HepG2 (cell line): Measurements from ENCODE around the gene LRFN2. TPM values are rescaled to one million over a fixed set of nuclear protein-coding genes. Genes with fewer than 3 reads are reported as not detected.

Experiments
- ATAC-seq: fragments of 200-7000 bp; cut with Tn5 transposase; 3 replicates; pipeline ENCODE4 v1.9.1; 2020; ENCODE audit warnings: mild to moderate bottlenecking, moderate library complexity
- BruUV-seq: library from RNA; stranded (reverse); fragments of 400-500 nt; replicated peaks from 2 replicates; lab custom pipeline; 2021; lab: Mats Ljungman, UMichigan
- CTCF ChIA-PET: fragments of 300-600 bp; formaldehyde crosslinking; extraction: SDS; loops from one replicate; lab custom pipeline; 2021; ENCODE audit warnings: low total read pairs, inconsistent platforms, low intra/inter-chr PET ratio; lab: Yijun Ruan, JAX
- POLR2A ChIA-PET: fragments of 350-600 bp; sonication (Branson Sonifier 250); formaldehyde crosslinking; loops from one replicate; lab custom pipeline; 2020; ENCODE audit warnings: antibody characterized with exemption, inconsistent platforms; lab: Yijun Ruan, JAX
- DNase-seq: peaks from one replicate; pipeline ENCODE4 v3.0.0-alpha.2; 2015; ENCODE audit warnings: low spot score
- FAIRE-seq: peaks from 3 replicates; lab custom pipeline; 2011; peaks lifted over from hg19 to GRCh38; lab: Jason Lieb, UNC
- H2AFZ ChIP-seq: one replicate; pipeline ENCODE4 v1.6.1; 2011; ENCODE audit warnings: low read length, inconsistent platforms
- H3K27ac ChIP-seq: fragments of 300-600 bp; 3 replicates; pipeline ENCODE4 v1.8.0; 2011; ENCODE audit warnings: mixed run types, mild to moderate bottlenecking, mixed read lengths, low read length, inconsistent platforms; ENCODE audit not compliant: insufficient read depth; ENCODE audit errors: extremely low read length
- H3K27me3 ChIP-seq, 2 experiments: fragments of 200-600 bp in 1 of 2; 2 replicates in 1 of 2; 3 replicates in 1 of 2; pipeline versions ENCODE4 v1.6.0 to v1.8.0; 2011; ENCODE audit warnings: low read length in 2 of 2, mild to moderate bottlenecking in 2 of 2, moderate library complexity in 2 of 2, inconsistent platforms in 1 of 2; ENCODE audit not compliant: insufficient read depth in 2 of 2, control insufficient read depth in 1 of 2
- H3K36me3 ChIP-seq, 2 experiments: fragments of 200-600 bp in 1 of 2; replicated peaks in 1 of 2; 2 replicates in 1 of 2; 3 replicates in 1 of 2; pipeline versions ENCODE4 v1.5.1 to v1.8.0; 2011; ENCODE audit warnings: low read length in 2 of 2, inconsistent platforms in 1 of 2; ENCODE audit not compliant: insufficient read depth in 2 of 2, control insufficient read depth in 1 of 2
- H3K4me1 ChIP-seq: 2 replicates; pipeline ENCODE4 v1.5.1; 2012; ENCODE audit warnings: low read length, inconsistent platforms; ENCODE audit not compliant: insufficient read depth
- H3K4me2 ChIP-seq: 2 replicates; pipeline ENCODE4 v1.6.0; 2011; ENCODE audit warnings: low read depth, low read length, inconsistent platforms
- H3K4me3 ChIP-seq, 3 experiments: fragments of 200-600 bp in 1 of 3; sonication (generic), shearing (Covaris generic) in 1 of 3; replicated peaks in 1 of 3; 2 replicates each; pipeline ENCODE4 v1.5.1; 2011 to 2016; ENCODE audit warnings: low read length in 3 of 3, inconsistent platforms in 2 of 3, low read depth in 2 of 3, mild to moderate bottlenecking in 2 of 3, control low read depth in 1 of 3, mixed read lengths in 1 of 3; ENCODE audit not compliant: insufficient read depth in 1 of 3
- H3K79me2 ChIP-seq: one replicate; pipeline ENCODE4 v1.6.1; 2011; ENCODE audit warnings: low read length, inconsistent platforms; ENCODE audit not compliant: insufficient read depth
- H3K9ac ChIP-seq: 2 replicates; pipeline ENCODE4 v1.6.0; 2011; ENCODE audit warnings: mild to moderate bottlenecking, low read depth, low read length, inconsistent platforms; ENCODE audit not compliant: insufficient read depth
- H3K9me3 ChIP-seq: 2 replicates; pipeline ENCODE4 v1.5.1; 2012; ENCODE audit warnings: mild to moderate bottlenecking, low read length
- H4K20me1 ChIP-seq: 2 replicates; pipeline ENCODE4 v1.6.0; 2011; ENCODE audit warnings: inconsistent platforms, mild to moderate bottlenecking, low read length, moderate library complexity; ENCODE audit not compliant: insufficient read depth
- JUND ChIP-seq: sonication (generic); formaldehyde crosslinking; IDR thresholded peaks from 2 replicates; pipeline ENCODE4 v1.8.0; 2022; ENCODE audit warnings: mild to moderate bottlenecking, missing genetic modification reagents
- NCOR1 ChIP-seq: fragments of 200-600 bp; sonication (generic); IDR thresholded peaks from 2 replicates; pipeline ENCODE4 v1.7.0; 2017; ENCODE audit warnings: antibody characterized with exemption, low read length, borderline replicate concordance
- NR2F6 ChIP-seq, 2 experiments: IDR thresholded peaks; 2 replicates each; pipeline ENCODE4 v1.6.1; 2016; ENCODE audit warnings: antibody characterized with exemption in 1 of 2, mild to moderate bottlenecking in 1 of 2
- WGBS: methylation state at CpG from one replicate; pipeline ENCODE4 v1.1.6; 2017; ENCODE audit warnings: low lambda C conversion rate; 5-methylcytosine and 5-hydroxymethylcytosine counted together
- in situ Hi-C: cut with HindIII; loops from 2 replicates; pipeline ENCODE4 v1.10.0; 2017; ENCODE audit warnings: low pct_unique_long_range_greater_than_20kb; ENCODE audit not compliant: extremely low pct_ligation_motif_present
- intact Hi-C: fragments of 100-400 bp; cut with micrococcal nuclease; formaldehyde crosslinking; loops from one replicate; pipeline ENCODE4 v1.10.0; 2022; ENCODE audit not compliant: unreplicated experiment
- polyA plus RNA-seq, 8 experiments: library from polyadenylated mRNA; depleted of rRNA in 3 of 8; stranded (reverse) in 7 of 8; unstranded in 1 of 8; fragments of >200 nt; fragmentation: Illumina TruSeq in 4 of 8; extraction: Trizol in 4 of 8; gene quantifications; 2 replicates each; pipeline versions ENCODE4 v1.2.1 to v1.2.3, GENCODE V29; 2011 to 2016; ENCODE audit warnings: low read depth in 4 of 8, missing spikeins in 1 of 8, mixed read lengths in 1 of 8; ENCODE audit not compliant: insufficient read depth in 1 of 8
- total RNA-seq, 5 experiments: library from RNA; depleted of rRNA; stranded (reverse); fragments of >200 nt; fragmentation: Illumina TruSeq; extraction: Trizol; gene quantifications; 2 replicates each; pipeline ENCODE4 v1.2.3, GENCODE V29; 2016; ENCODE audit warnings: low read depth in 1 of 5
- TF ChIP-seq, protein P1 (sequence below): sonication (generic); formaldehyde crosslinking; IDR thresholded peaks from 2 replicates; pipeline ENCODE4 v1.4.0; 2020; ENCODE audit warnings: missing genetic modification reagents
- TF ChIP-seq, protein P2 (sequence below): sonication (generic); formaldehyde crosslinking; IDR thresholded peaks from 2 replicates; pipeline ENCODE4 v1.4.0; 2020; ENCODE audit warnings: mild to moderate bottlenecking, missing genetic modification reagents
- TF ChIP-seq, protein P3 (sequence below): sonication (generic); formaldehyde crosslinking; IDR thresholded peaks from 2 replicates; pipeline ENCODE4 v1.5.1; 2020; ENCODE audit warnings: missing genetic modification reagents, mild to moderate bottlenecking, borderline replicate concordance

The LRFN2 gene
- total and polyA plus RNA-seq, 2 of the 13 experiments (the other 11 are each of a cell fraction or from before 2014, with no cell fraction given): not detected

DNA sequence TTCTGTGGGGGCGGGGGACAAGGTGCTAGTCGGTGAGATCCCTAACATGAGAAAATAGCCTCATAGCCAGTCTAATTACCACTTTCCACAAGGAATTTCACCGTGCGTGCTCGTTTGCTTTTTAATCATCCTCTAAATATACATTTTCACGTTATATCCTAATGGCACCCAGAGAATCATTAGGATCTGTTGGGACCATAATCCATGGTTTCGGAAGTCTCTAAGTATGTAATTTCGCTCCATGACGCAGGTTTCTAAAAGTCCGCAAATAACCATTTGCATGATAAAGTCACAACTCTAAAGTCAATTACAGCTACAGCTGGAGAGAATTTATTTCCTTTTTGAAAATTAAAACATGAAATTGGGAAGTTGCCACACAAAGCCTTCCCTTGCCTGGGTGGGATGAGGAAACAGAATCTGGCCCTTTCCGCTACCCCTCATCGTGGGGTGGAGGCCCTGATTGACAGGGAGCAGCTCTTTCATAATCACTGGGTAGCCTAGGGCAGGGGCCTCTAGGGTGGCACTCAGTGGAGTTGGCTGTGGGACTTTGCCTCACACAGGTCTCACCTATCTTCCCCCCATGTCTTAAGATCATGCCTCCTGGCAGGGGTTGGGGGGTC, 81.9 kb downstream of the LRFN2 start:
- no peaks in the 10 kb centered on the region for H3K79me2 ChIP-seq
- DNase-seq: no peak
- TF ChIP-seq, protein P1, sequence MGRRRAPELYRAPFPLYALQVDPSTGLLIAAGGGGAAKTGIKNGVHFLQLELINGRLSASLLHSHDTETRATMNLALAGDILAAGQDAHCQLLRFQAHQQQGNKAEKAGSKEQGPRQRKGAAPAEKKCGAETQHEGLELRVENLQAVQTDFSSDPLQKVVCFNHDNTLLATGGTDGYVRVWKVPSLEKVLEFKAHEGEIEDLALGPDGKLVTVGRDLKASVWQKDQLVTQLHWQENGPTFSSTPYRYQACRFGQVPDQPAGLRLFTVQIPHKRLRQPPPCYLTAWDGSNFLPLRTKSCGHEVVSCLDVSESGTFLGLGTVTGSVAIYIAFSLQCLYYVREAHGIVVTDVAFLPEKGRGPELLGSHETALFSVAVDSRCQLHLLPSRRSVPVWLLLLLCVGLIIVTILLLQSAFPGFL (CRISPR knock-in tag): no peak
- TF ChIP-seq NCOR1: no peak
- TF ChIP-seq, protein P2, sequence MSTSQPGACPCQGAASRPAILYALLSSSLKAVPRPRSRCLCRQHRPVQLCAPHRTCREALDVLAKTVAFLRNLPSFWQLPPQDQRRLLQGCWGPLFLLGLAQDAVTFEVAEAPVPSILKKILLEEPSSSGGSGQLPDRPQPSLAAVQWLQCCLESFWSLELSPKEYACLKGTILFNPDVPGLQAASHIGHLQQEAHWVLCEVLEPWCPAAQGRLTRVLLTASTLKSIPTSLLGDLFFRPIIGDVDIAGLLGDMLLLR (CRISPR knock-in tag): no peak
- TF ChIP-seq NR2F6 (IDR thresholded peaks at IDR 0.05): no peak
- TF ChIP-seq NR2F6 (CRISPR knock-in tag; IDR thresholded peaks at IDR 0.05): no peak
- no peak for TF ChIP-seq JUND (CRISPR knock-in tag)
- TF ChIP-seq, protein P3, sequence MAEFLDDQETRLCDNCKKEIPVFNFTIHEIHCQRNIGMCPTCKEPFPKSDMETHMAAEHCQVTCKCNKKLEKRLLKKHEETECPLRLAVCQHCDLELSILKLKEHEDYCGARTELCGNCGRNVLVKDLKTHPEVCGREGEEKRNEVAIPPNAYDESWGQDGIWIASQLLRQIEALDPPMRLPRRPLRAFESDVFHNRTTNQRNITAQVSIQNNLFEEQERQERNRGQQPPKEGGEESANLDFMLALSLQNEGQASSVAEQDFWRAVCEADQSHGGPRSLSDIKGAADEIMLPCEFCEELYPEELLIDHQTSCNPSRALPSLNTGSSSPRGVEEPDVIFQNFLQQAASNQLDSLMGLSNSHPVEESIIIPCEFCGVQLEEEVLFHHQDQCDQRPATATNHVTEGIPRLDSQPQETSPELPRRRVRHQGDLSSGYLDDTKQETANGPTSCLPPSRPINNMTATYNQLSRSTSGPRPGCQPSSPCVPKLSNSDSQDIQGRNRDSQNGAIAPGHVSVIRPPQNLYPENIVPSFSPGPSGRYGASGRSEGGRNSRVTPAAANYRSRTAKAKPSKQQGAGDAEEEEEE (CRISPR knock-in tag): no peak
- H3K4me1 ChIP-seq: no peaks in the 10 kb centered on the region
- in situ Hi-C loops (no loop called here), intact Hi-C loops (no loop called here)
- CTCF ChIA-PET: no interaction called here
- H4K20me1 ChIP-seq: no peaks in the 10 kb centered on the region
- WGBS: 47% methylated on average over 12 of the region's 12 CpGs
- no peak for FAIRE-seq
- no peak overlapping the region for H3K4me3 ChIP-seq
- H2AFZ ChIP-seq: no peak overlapping the region
- no peaks in the 10 kb centered on the region for H3K9me3 ChIP-seq
- no peaks in the 10 kb centered on the region for H3K36me3 ChIP-seq
- H3K27me3 ChIP-seq: peaks cover 0 to 2% of the 10 kb centered on the region in 2 experiments; a peak in 3 of 5 replicates
- no peak overlapping the region for H3K4me2 ChIP-seq
- H3K9ac ChIP-seq: no peak overlapping the region
- H3K27ac ChIP-seq: no peak overlapping the region
- BruUV-seq: no TSS peak
- POLR2A ChIA-PET: no interaction called here
- no peak for ATAC-seq
